OCI-LY3 (cell line): ENCODE measurements around the gene KDM6A.

Source experiments
- H2AFZ ChIP-seq: fragments of 200-600, 300-600 bp; shearing (Covaris generic); 2 replicates; pipeline ENCODE4 v1.6.0; 2014; ENCODE audit warnings: antibody characterized with exemption, low read depth, low read length
- H3K27ac ChIP-seq: fragments of 200-600, 300-600 bp; sonication (generic); 2 replicates; pipeline ENCODE4 v1.5.1; 2014; ENCODE audit warnings: mild to moderate bottlenecking, low read length, moderate library complexity, mixed read lengths
- H3K27me3 ChIP-seq: fragments of 200-600, 300-600 bp; sonication (generic); 2 replicates; pipeline ENCODE4 v1.6.1; 2014; ENCODE audit warnings: low read depth, low read length, mixed read lengths
- H3K36me3 ChIP-seq: fragments of 200-600, 300-600 bp; sonication (generic); replicated peaks from 2 replicates; pipeline ENCODE3; 2014; ENCODE audit warnings: low read depth, low read length, mixed read lengths
- H3K4me1 ChIP-seq: fragments of 300-600, 200-600 bp; sonication (generic); 2 replicates; pipeline ENCODE4 v1.6.1; 2014; ENCODE audit warnings: low read length, mixed read lengths
- H3K4me2 ChIP-seq: fragments of 200-600, 300-600 bp; sonication (generic); 2 replicates; pipeline ENCODE4 v1.6.1; 2014; ENCODE audit warnings: low read length, mixed read lengths
- H3K4me3 ChIP-seq: fragments of 300-600, 200-600 bp; sonication (generic); 2 replicates; pipeline ENCODE4 v1.5.1; 2014; ENCODE audit warnings: antibody characterized with exemption, mild to moderate bottlenecking, low read length, moderate library complexity
- H3K79me2 ChIP-seq: fragments of 300-600, 200-600 bp; shearing (Covaris generic); 2 replicates; pipeline ENCODE4 v1.6.1; 2014; ENCODE audit warnings: mild to moderate bottlenecking, low read length, mixed read lengths
- H3K9ac ChIP-seq: fragments of 300-600, 200-600 bp; shearing (Covaris generic); 2 replicates; pipeline ENCODE4 v1.6.0; 2014; ENCODE audit warnings: mild to moderate bottlenecking, low read length, moderate library complexity
- H3K9me3 ChIP-seq: fragments of 200-600, 300-600 bp; shearing (Covaris generic); 2 replicates; pipeline ENCODE4 v1.6.1; 2014; ENCODE audit warnings: low read length, mixed read lengths; ENCODE audit not compliant: insufficient read depth
- H4K20me1 ChIP-seq: fragments of 200-600, 300-600 bp; sonication (generic); 2 replicates; pipeline ENCODE4 v1.6.1; 2016; ENCODE audit warnings: low read length, mixed read lengths; ENCODE audit not compliant: insufficient read depth
- CTCF ChIP-seq: fragments of 200-600, 300-600 bp; sonication (generic); IDR thresholded peaks from 2 replicates; pipeline ENCODE4 v1.5.1; 2014; ENCODE audit warnings: antibody characterized with exemption, low read length, low read depth
- EZH2phosphoT487 ChIP-seq: fragments of 200-600 bp; shearing (Covaris generic); IDR thresholded peaks from 2 replicates; pipeline ENCODE4 v1.6.1; 2018; ENCODE audit warnings: antibody characterized with exemption, mixed run types, low read depth

Gene KDM6A

GRCh38 chrX:45022150-45022549 lies 149.2 kb downstream of the KDM6A start:
- Histone ChIP-seq H3K4me3 (no peak overlapping the region), H3K36me3 (no peaks in the 10 kb centered on the region), H3K9me3 (no peaks in the 10 kb centered on the region), H3K4me2 (no peak overlapping the region), H3K4me1 (peaks cover 17% of the 10 kb centered on the region), H3K9ac (no peak overlapping the region), H4K20me1 (peaks cover 38% of the 10 kb centered on the region), H2AFZ (no peak overlapping the region), H3K79me2 (peaks cover 40% of the 10 kb centered on the region), H3K27ac (no peak overlapping the region), H3K27me3 (no peaks in the 10 kb centered on the region)
- TF ChIP-seq EZH2phosphoT487: no peak
- TF ChIP-seq CTCF: no peak

- peaks cover 17% of the 10 kb centered on the region for H3K4me1 ChIP-seq
- no peak for TF ChIP-seq CTCF
- no peak for TF ChIP-seq EZH2phosphoT487
- no peaks in the 10 kb centered on the region for H3K36me3 ChIP-seq
- no peak overlapping the region for H3K4me3 ChIP-seq
- no peaks in the 10 kb centered on the region for H3K9me3 ChIP-seq
- peaks cover 37% of the 10 kb centered on the region for H3K79me2 ChIP-seq
- H3K9ac ChIP-seq: no peak overlapping the region
- H3K27me3 ChIP-seq: no peaks in the 10 kb centered on the region
- no peak overlapping the region for H3K4me2 ChIP-seq
- H4K20me1 ChIP-seq: peaks cover 37% of the 10 kb centered on the region
- no peak overlapping the region for H3K27ac ChIP-seq
- no peak overlapping the region for H2AFZ ChIP-seq
Observed at GRCh38 chrX:45024501-45024900, 151.5 kb downstream of the KDM6A start.

GRCh38 chrX:45026036-45026435 lies 153.0 kb downstream of the KDM6A start:
- no peak overlapping the region for H3K9ac ChIP-seq
- H3K9me3 ChIP-seq: no peaks in the 10 kb centered on the region
- no peak overlapping the region for H2AFZ ChIP-seq
- no peaks in the 10 kb centered on the region for H3K27me3 ChIP-seq
- peaks cover 29% of the 10 kb centered on the region; the same call in 1 of the 2 replicates for H4K20me1 ChIP-seq
- H3K4me1 ChIP-seq: peaks cover 11% of the 10 kb centered on the region
- H3K79me2 ChIP-seq: peaks cover 41% of the 10 kb centered on the region
- H3K4me2 ChIP-seq: no peak overlapping the region
- H3K27ac ChIP-seq: no peak overlapping the region
- TF ChIP-seq EZH2phosphoT487 (no peak), CTCF (no peak)
- no peak overlapping the region for H3K4me3 ChIP-seq
- H3K36me3 ChIP-seq: no peaks in the 10 kb centered on the region

GRCh38 chrX:45031830-45032378 lies 158.9 kb downstream of the KDM6A start:
- no peak for TF ChIP-seq EZH2phosphoT487
- no peak for TF ChIP-seq CTCF
- H3K36me3 ChIP-seq: no peaks in the 10 kb centered on the region
- H3K9ac ChIP-seq: no peak overlapping the region
- H3K4me3 ChIP-seq: no peak overlapping the region
- H3K79me2 ChIP-seq: peaks cover 41% of the 10 kb centered on the region
- peaks cover 26% of the 10 kb centered on the region; the same call in 1 of the 2 replicates for H4K20me1 ChIP-seq
- H3K27me3 ChIP-seq: no peaks in the 10 kb centered on the region
- H3K27ac ChIP-seq: no peak overlapping the region
- H2AFZ ChIP-seq: no peak overlapping the region
- H3K9me3 ChIP-seq: no peaks in the 10 kb centered on the region
- H3K4me2 ChIP-seq: no peak overlapping the region
- H3K4me1 ChIP-seq: peaks cover 8% of the 10 kb centered on the region
